Central memory CD8-positive, alpha-beta T cell (primary cell): Measurements from ENCODE around the gene CABLES2.

Experiments used
- ATAC-seq: fragments of 150-1000 bp; cut with Tn5 transposase; replicated peaks from 2 replicates; pipeline ENCODE4 v1.10.0; 2022; ENCODE audit warnings: mild to moderate bottlenecking, moderate FRiP score, moderate number of reproducible peaks; ENCODE audit not compliant: poor library complexity, severe bottlenecking; ENCODE audit errors: extremely low read depth
- DNase-seq, 2 donors: peaks; one replicate each; pipeline ENCODE4 v3.0.0; 2021; ENCODE audit warnings: low spot score in 2 of 2
- H3K27ac Mint-ChIP-seq: one replicate; pipeline ENCODE4 v1.8.0; 2022; ENCODE audit warnings: low read depth, mild to moderate bottlenecking, moderate library complexity, mixed read lengths
- H3K27me3 Mint-ChIP-seq: one replicate; pipeline ENCODE4 v1.8.0; 2022; ENCODE audit warnings: mixed read lengths
- H3K36me3 Mint-ChIP-seq: one replicate; pipeline ENCODE4 v1.8.0; 2022; ENCODE audit warnings: mild to moderate bottlenecking, moderate library complexity, mixed read lengths; ENCODE audit not compliant: insufficient read depth
- H3K4me1 Mint-ChIP-seq: one replicate; pipeline ENCODE4 v1.8.0; 2022; ENCODE audit warnings: mixed read lengths
- H3K4me3 Mint-ChIP-seq: one replicate; pipeline ENCODE4 v1.8.0; 2022; ENCODE audit warnings: mild to moderate bottlenecking, moderate library complexity, mixed read lengths
- H3K9me3 Mint-ChIP-seq: one replicate; pipeline ENCODE4 v1.8.0; 2022; ENCODE audit warnings: mixed read lengths

The CABLES2 gene

GRCh38 chr20:62407221-62407992, at the start of gene CABLES2:
Gene CABLES2, minus strand, starts transcription at chr20:62407285. Its CDS starts 9 bp downstream, at chr20:62407276.
- Mint-ChIP-seq H3K27me3 (no peaks in the 10 kb centered on the region), H3K4me3 (peak within 1 kb of the TSS; percentile 77), H3K4me1 (peaks cover 29% of the 10 kb centered on the region), H3K27ac (peak within 1 kb of the TSS; percentile 16), H3K36me3 (peaks cover 13% of the 10 kb centered on the region), H3K9me3 (no peaks in the 10 kb centered on the region)
- ATAC-seq, result peak; percentile 96
- DNase-seq, result peak; percentile 79 to 87

GRCh38 chr20:62455929-62456328, 48.8 kb upstream of the CABLES2 start:
- Mint-ChIP-seq H3K36me3 (no peaks in the 10 kb centered on the region), H3K4me3 (no peak overlapping the region), H3K9me3 (no peaks in the 10 kb centered on the region), H3K4me1 (no peaks in the 10 kb centered on the region), H3K27me3 (peaks cover 27% of the 10 kb centered on the region), H3K27ac (no peak overlapping the region)
- ATAC-seq (no peak), DNase-seq (no peak)

- Mint-ChIP-seq H3K27ac (no peak overlapping the region), H3K27me3 (peaks cover 27% of the 10 kb centered on the region), H3K36me3 (no peaks in the 10 kb centered on the region), H3K9me3 (no peaks in the 10 kb centered on the region), H3K4me1 (no peaks in the 10 kb centered on the region), H3K4me3 (no peak overlapping the region)
- no peak for ATAC-seq
- no peak for DNase-seq
These were observed 48.0 kb upstream of the CABLES2 start for GRCh38 chr20:62454904-62455636.

GRCh38 chr20:62453186-62453808, 46.2 kb upstream of the CABLES2 start:
- Mint-ChIP-seq H3K4me1 (no peaks in the 10 kb centered on the region), H3K4me3 (no peak overlapping the region), H3K36me3 (no peaks in the 10 kb centered on the region), H3K27me3 (peaks cover 35% of the 10 kb centered on the region), H3K27ac (no peak overlapping the region), H3K9me3 (no peaks in the 10 kb centered on the region)
- DNase-seq, result no peak
- ATAC-seq, result no peak

GRCh38 chr20:62452475-62453095, 45.5 kb upstream of the CABLES2 start:
- Mint-ChIP-seq H3K36me3 (no peaks in the 10 kb centered on the region), H3K27ac (no peak overlapping the region), H3K9me3 (no peaks in the 10 kb centered on the region), H3K27me3 (peaks cover 28% of the 10 kb centered on the region), H3K4me1 (no peaks in the 10 kb centered on the region), H3K4me3 (no peak overlapping the region)
- DNase-seq (no peak), ATAC-seq (no peak)

GRCh38 chr20:62451970-62452369, 44.9 kb upstream of the CABLES2 start:
- H3K36me3 Mint-ChIP-seq, result no peaks in the 10 kb centered on the region
- no peak overlapping the region for H3K27ac Mint-ChIP-seq
- no peak overlapping the region for H3K4me3 Mint-ChIP-seq
- no peak for DNase-seq
- H3K9me3 Mint-ChIP-seq, result no peaks in the 10 kb centered on the region
- H3K27me3 Mint-ChIP-seq, result peaks cover 22% of the 10 kb centered on the region
- H3K4me1 Mint-ChIP-seq, result no peaks in the 10 kb centered on the region
- no peak for ATAC-seq

- Mint-ChIP-seq H3K4me3 (no peak overlapping the region), H3K9me3 (no peaks in the 10 kb centered on the region), H3K27ac (no peak overlapping the region), H3K27me3 (peaks cover 21% of the 10 kb centered on the region), H3K36me3 (no peaks in the 10 kb centered on the region), H3K4me1 (no peaks in the 10 kb centered on the region)
- DNase-seq (no peak), ATAC-seq (no peak)
These were observed 44.2 kb upstream of the CABLES2 start for GRCh38 chr20:62451156-62451767.

- peaks cover 25% of the 10 kb centered on the region for H3K27me3 Mint-ChIP-seq
- no peak for ATAC-seq
- no peaks in the 10 kb centered on the region for H3K36me3 Mint-ChIP-seq
- no peaks in the 10 kb centered on the region for H3K4me1 Mint-ChIP-seq
- H3K9me3 Mint-ChIP-seq, result no peaks in the 10 kb centered on the region
- H3K27ac Mint-ChIP-seq, result no peak overlapping the region
- no peak for DNase-seq
- H3K4me3 Mint-ChIP-seq, result no peak overlapping the region
These were observed 43.0 kb upstream of the CABLES2 start for GRCh38 chr20:62449951-62450691.

GRCh38 chr20:62448788-62449187, 41.7 kb upstream of the CABLES2 start:
- H3K27ac Mint-ChIP-seq, result no peak overlapping the region
- no peaks in the 10 kb centered on the region for H3K4me1 Mint-ChIP-seq
- H3K9me3 Mint-ChIP-seq, result no peaks in the 10 kb centered on the region
- no peak overlapping the region for H3K4me3 Mint-ChIP-seq
- no peak for ATAC-seq
- no peak for DNase-seq
- H3K36me3 Mint-ChIP-seq, result no peaks in the 10 kb centered on the region
- H3K27me3 Mint-ChIP-seq, result peaks cover 31% of the 10 kb centered on the region

- ATAC-seq (no peak), DNase-seq (no peak)
- H3K4me1 Mint-ChIP-seq, result no peaks in the 10 kb centered on the region
- H3K27ac Mint-ChIP-seq, result no peak overlapping the region
- no peaks in the 10 kb centered on the region for H3K9me3 Mint-ChIP-seq
- H3K36me3 Mint-ChIP-seq, result no peaks in the 10 kb centered on the region
- no peak overlapping the region for H3K4me3 Mint-ChIP-seq
- peaks cover 35% of the 10 kb centered on the region for H3K27me3 Mint-ChIP-seq
These were observed 41.0 kb upstream of the CABLES2 start for GRCh38 chr20:62448038-62448437.

GRCh38 chr20:62446888-62447869, 40.1 kb upstream of the CABLES2 start:
- ATAC-seq (no peak), DNase-seq (no peak)
- no peak overlapping the region for H3K27ac Mint-ChIP-seq
- no peaks in the 10 kb centered on the region for H3K4me1 Mint-ChIP-seq
- no peaks in the 10 kb centered on the region for H3K36me3 Mint-ChIP-seq
- no peaks in the 10 kb centered on the region for H3K9me3 Mint-ChIP-seq
- peaks cover 44% of the 10 kb centered on the region for H3K27me3 Mint-ChIP-seq
- no peak overlapping the region for H3K4me3 Mint-ChIP-seq
